GM11168 (cell line): ENCODE results near the gene MSMO1.
"Not testable (repeated sequence)": the region's sequence is repeated elsewhere in the genome, so short reads cannot be mapped to it uniquely, and the experiment has no call there.

Experiments used
- in situ Hi-C: fragments of 300-500 bp; cut with MboI; formaldehyde crosslinking; loops from one replicate; pipeline ENCODE4 v1.12.0; 2022; ENCODE audit warnings: low sequenced_read_pairs; ENCODE audit not compliant: unreplicated experiment

MSMO1 gene

GRCh38 chr4:165327211-165328100 lies at the start of gene MSMO1:
Gene MSMO1, plus strand, starts transcription at chr4:165327669. Its CDS starts 5,702 bp downstream, at chr4:165333371.
- in situ Hi-C loops = loop anchor here (25.0 kb wide), 1 partner anchor 115 kb away; the partner anchor contains the start of gene KLHL2

- in situ Hi-C loops = not testable (repeated sequence)
Measured at GRCh38 chr4:165279531-165279930, 47.9 kb upstream of the MSMO1 start.

GRCh38 chr4:165284697-165285096 lies 42.8 kb upstream of the MSMO1 start:
- in situ Hi-C loops = not testable (repeated sequence)

GRCh38 chr4:165286619-165287340 lies 40.7 kb upstream of the MSMO1 start:
- in situ Hi-C loops = not testable (repeated sequence)

- in situ Hi-C loops = no loop called here
Measured at GRCh38 chr4:165288226-165288625, 39.2 kb upstream of the MSMO1 start.

- in situ Hi-C loops = no loop called here
Measured at GRCh38 chr4:165288639-165289422, 38.6 kb upstream of the MSMO1 start.

GRCh38 chr4:165289423-165289785 lies 38.1 kb upstream of the MSMO1 start:
- in situ Hi-C loops = no loop called here

GRCh38 chr4:165293061-165293460 lies 34.4 kb upstream of the MSMO1 start:
- in situ Hi-C loops = no loop called here

GRCh38 chr4:165293927-165294649 lies 33.4 kb upstream of the MSMO1 start:
- in situ Hi-C loops = no loop called here

- in situ Hi-C loops = no loop called here
Measured at GRCh38 chr4:165294907-165295306, 32.6 kb upstream of the MSMO1 start.

GRCh38 chr4:165297626-165298025 lies 29.8 kb upstream of the MSMO1 start:
- in situ Hi-C loops = no loop called here

- in situ Hi-C loops = no loop called here
Measured at GRCh38 chr4:165299399-165300060, 27.9 kb upstream of the MSMO1 start.

- in situ Hi-C loops = no loop called here
Measured at GRCh38 chr4:165301833-165302232, 25.6 kb upstream of the MSMO1 start.

- in situ Hi-C loops = no loop called here
Measured at GRCh38 chr4:165302658-165303057, 24.8 kb upstream of the MSMO1 start.

GRCh38 chr4:165308166-165308565 lies 19.3 kb upstream of the MSMO1 start:
- in situ Hi-C loops = no loop called here

GRCh38 chr4:165308606-165309005 lies 18.9 kb upstream of the MSMO1 start:
- in situ Hi-C loops = no loop called here

- in situ Hi-C loops = no loop called here
Measured at GRCh38 chr4:165309456-165309855, 18.0 kb upstream of the MSMO1 start.

GRCh38 chr4:165312506-165312905 lies 15.0 kb upstream of the MSMO1 start:
- in situ Hi-C loops = no loop called here

- in situ Hi-C loops = no loop called here
Measured at GRCh38 chr4:165319030-165319429, 8.4 kb upstream of the MSMO1 start.
